B cell (primary cell): ENCODE measurements around the gene BUD13. TPM values are rescaled to one million over a fixed set of nuclear protein-coding genes. Genes with fewer than 3 reads are reported as not detected.
A peak's percentile ranks its signal among the peaks of the same experiment; 100 is the strongest.

Experiments used
- ATAC-seq: fragments of 200-7000 bp; cut with Tn5 transposase; one replicate; pipeline ENCODE4 v1.10.0; 2021; ENCODE audit warnings: low read depth, mild to moderate bottlenecking, moderate number of reproducible peaks, moderate library complexity
- CTCF ChIA-PET: fragments of 350-600 bp; sonication (Branson Sonifier 250); formaldehyde crosslinking; loops from one replicate; lab custom pipeline; 2021; ENCODE audit warnings: antibody characterized with exemption, inconsistent platforms; lab: Charles Lee
- POLR2A ChIA-PET: fragments of 350-600 bp; sonication (Branson Sonifier 250); formaldehyde crosslinking; loops from one replicate; lab custom pipeline; 2021; ENCODE audit warnings: antibody characterized with exemption; lab: Charles Lee
- DNase-seq: peaks from one replicate; pipeline ENCODE4 v3.0.0; 2013
- H2AFZ ChIP-seq: 2 replicates; pipeline ENCODE4 v1.6.1; 2012; ENCODE audit warnings: mild to moderate bottlenecking, low read depth, low read length; ENCODE audit not compliant: insufficient read depth, poor library complexity, severe bottlenecking
- H3K27ac ChIP-seq, 2 donors: 1 replicate in 1 of 2; 2 replicates in 1 of 2; pipeline ENCODE4 v1.5.1; 2012 to 2013; ENCODE audit warnings: low read length in 2 of 2, mild to moderate bottlenecking in 2 of 2, moderate library complexity in 1 of 2
- H3K27me3 ChIP-seq, 4 experiments: fragments of 200-600 bp in 1 of 4; sonication (generic) in 1 of 4; replicated peaks in 1 of 4; 1 replicate in 2 of 4; 2 replicates in 2 of 4; pipeline versions ENCODE4 v1.6.1 to v1.7.0; 2013 to 2016; ENCODE audit warnings: low read length in 3 of 4, mild to moderate bottlenecking in 2 of 4, mixed read lengths in 1 of 4, moderate library complexity in 1 of 4; ENCODE audit not compliant: insufficient read depth in 4 of 4, control insufficient read depth in 3 of 4; ENCODE audit errors: control extremely low read depth in 1 of 4
- H3K36me3 ChIP-seq, 2 experiments: replicated peaks in 1 of 2; 1 replicate in 1 of 2; 2 replicates in 1 of 2; pipeline versions ENCODE4 v1.6.1 to v1.7.1; 2013; ENCODE audit warnings: low read length in 1 of 2; ENCODE audit not compliant: insufficient read depth in 2 of 2, control insufficient read depth in 1 of 2; ENCODE audit errors: control extremely low read depth in 1 of 2, extremely low read depth in 1 of 2
- H3K4me1 ChIP-seq, 2 donors: fragments of 200-600 bp in 1 of 2; sonication (generic) in 1 of 2; 1 replicate in 1 of 2; 2 replicates in 1 of 2; pipeline versions ENCODE4 v1.5.1 to v1.6.1; 2013 to 2017; ENCODE audit warnings: low read length in 2 of 2; ENCODE audit not compliant: control insufficient read depth in 2 of 2, insufficient read depth in 2 of 2
- H3K4me2 ChIP-seq: replicated peaks from 2 replicates; pipeline ENCODE3; 2012; ENCODE audit warnings: mild to moderate bottlenecking, low read depth, low read length; ENCODE audit not compliant: poor library complexity, severe bottlenecking
- H3K4me3 ChIP-seq, 5 experiments: fragments of 200-600 bp in 1 of 5; sonication (generic) in 1 of 5; 1 replicate in 3 of 5; 2 replicates in 2 of 5; pipeline versions ENCODE4 v1.5.1 to v1.7.0; 2011 to 2016; ENCODE audit warnings: low read length in 4 of 5, mild to moderate bottlenecking in 4 of 5, low read depth in 2 of 5, control low read depth in 1 of 5, moderate library complexity in 1 of 5; ENCODE audit not compliant: insufficient read depth in 1 of 5; ENCODE audit errors: control extremely low read depth in 1 of 5, extremely low read depth in 1 of 5
- H3K79me2 ChIP-seq: fragments of 200-600 bp; sonication (generic); one replicate; pipeline ENCODE4 v1.6.0; 2016; ENCODE audit warnings: low read length; ENCODE audit not compliant: control insufficient read depth, insufficient read depth
- H3K9ac ChIP-seq: fragments of 200-600 bp; sonication (generic); 2 replicates; pipeline ENCODE4 v1.6.1; 2017; ENCODE audit warnings: mild to moderate bottlenecking, low read length, moderate library complexity
- H3K9me3 ChIP-seq, 3 donors: one replicate each; pipeline versions ENCODE4 v1.6.1 to v1.7.1; 2013; ENCODE audit warnings: low read length in 2 of 3; ENCODE audit not compliant: control insufficient read depth in 2 of 3, insufficient read depth in 1 of 3; ENCODE audit errors: control extremely low read depth in 1 of 3
- H4K20me1 ChIP-seq: 2 replicates; pipeline ENCODE4 v1.6.0; 2012; ENCODE audit warnings: mild to moderate bottlenecking, low read length; ENCODE audit not compliant: insufficient read depth, control insufficient read depth, poor library complexity, severe bottlenecking
- H3K27ac Mint-ChIP-seq: one replicate; pipeline ENCODE4 v1.8.0; 2021; ENCODE audit warnings: mixed read lengths
- H3K27me3 Mint-ChIP-seq: one replicate; pipeline ENCODE4 v1.8.0; 2021; ENCODE audit warnings: mixed read lengths
- H3K4me1 Mint-ChIP-seq: one replicate; pipeline ENCODE4 v1.8.0; 2021; ENCODE audit warnings: mixed read lengths
- H3K4me3 Mint-ChIP-seq: one replicate; pipeline ENCODE4 v1.8.0; 2021; ENCODE audit warnings: mixed read lengths
- H3K9me3 Mint-ChIP-seq: one replicate; pipeline ENCODE4 v1.8.0; 2022; ENCODE audit warnings: mixed read lengths; ENCODE audit not compliant: insufficient read depth
- CTCF ChIP-seq: fragments of 200-600 bp; IDR thresholded peaks from one replicate; pipeline ENCODE4 v1.8.0; 2022; ENCODE audit warnings: antibody characterized with exemption, mild to moderate bottlenecking
- EZH2 ChIP-seq: IDR thresholded peaks from 2 replicates; pipeline ENCODE4 v1.6.1; 2012; ENCODE audit warnings: borderline replicate concordance, low read depth, mild to moderate bottlenecking, moderate library complexity, low read length; ENCODE audit not compliant: insufficient read depth, poor library complexity, severe bottlenecking
- WGBS: methylation state at CpG from one replicate; pipeline ENCODE4 v1.1.5; 2013; ENCODE audit warnings: missing lambda C conversion rate; ENCODE audit not compliant: insufficient coverage; 5-methylcytosine and 5-hydroxymethylcytosine counted together
- intact Hi-C: fragments of 100-400 bp; cut with micrococcal nuclease; formaldehyde crosslinking; loops from one replicate; pipeline ENCODE4 v1.10.0; 2022
- polyA plus RNA-seq: library from polyadenylated mRNA; depleted of rRNA; stranded (reverse); fragments of >200 nt; gene quantifications from 2 replicates; pipeline ENCODE4 v1.2.3, GENCODE V29; 2012
- total RNA-seq, 2 donors: library from RNA; stranded (reverse); fragments of 120-200 nt in 1 of 2; gene quantifications; 1 replicate in 1 of 2; 2 replicates in 1 of 2; pipeline versions ENCODE4 v1.2.3 to v1.2.4, GENCODE V29; 2013 to 2022

Gene BUD13
- total and polyA plus RNA-seq, 2 donors (not counting 1 experiment from before 2014, with no cell fraction given), result 14.1 to 24.2 TPM

GRCh38 chr11:116774661-116775060 is 1.9 kb upstream of the BUD13 start:
- DNase-seq (no peak), ATAC-seq (no peak)
- ChIA-PET CTCF (interaction anchor here (1.2 to 2.6 kb wide), 2 partner anchors 17 to 452 kb away, joined by 4 to 10 read pairs; partner anchors contain the start of gene APOA5), POLR2A (interaction anchor here (1.2 kb wide), 1 partner anchor 13 kb away, joined by 6 read pairs; the partner anchor contains the start of gene ZPR1)
- no peak overlapping the region for H3K4me3 Mint-ChIP-seq
- Histone ChIP-seq H3K27me3 (no peaks in the 10 kb centered on the region), H3K4me1 (peaks cover 23 to 28% of the 10 kb centered on the region in 2 donors), H2AFZ (no peak overlapping the region), H3K27ac (no peak overlapping the region), H3K4me2 (no peak overlapping the region), H4K20me1 (peaks cover 4% of the 10 kb centered on the region), H3K4me3 (no peak overlapping the region), H3K79me2 (peaks cover 29% of the 10 kb centered on the region), H3K9ac (no peak overlapping the region), H3K9me3 (no peaks in the 10 kb centered on the region), H3K36me3 (peaks cover 6 to 30% of the 10 kb centered on the region in 2 experiments)
- H3K27ac Mint-ChIP-seq, result peak overlapping the region; percentile 55
- peaks cover 34% of the 10 kb centered on the region for H3K4me1 Mint-ChIP-seq
- H3K27me3 Mint-ChIP-seq, result no peaks in the 10 kb centered on the region
- intact Hi-C loops, result loop anchor here (5.0 kb wide), 3 partner anchors 78 to 323 kb away; partner anchors contain the start of gene SIK3
- WGBS, result 93% methylated on average over 4 of the region's 5 CpGs
- TF ChIP-seq CTCF (no peak), EZH2 (no peak)
- no peaks in the 10 kb centered on the region for H3K9me3 Mint-ChIP-seq
